CD8-positive, alpha-beta memory T cell (primary cell): Measurements from ENCODE around the gene IFNE. TPM values are rescaled to one million over a fixed set of nuclear protein-coding genes. Genes with fewer than 3 reads are reported as not detected.

Experiments used
- CTCF ChIA-PET: fragments of 350-600 bp; sonication (Branson Sonifier 250); formaldehyde crosslinking; loops from one replicate; lab custom pipeline; 2021; ENCODE audit warnings: antibody characterized with exemption; lab: Charles Lee
- POLR2A ChIA-PET: fragments of 350-600 bp; sonication (Branson Sonifier 250); formaldehyde crosslinking; loops from one replicate; lab custom pipeline; 2021; ENCODE audit warnings: antibody characterized with exemption; lab: Charles Lee
- DNase-seq, 5 donors: peaks; one replicate each; pipeline versions ENCODE4 v3.0.0 to v3.0.0-alpha.2; 2020 to 2022; ENCODE audit warnings: mixed read lengths in 1 of 5
- H3K27ac ChIP-seq: one replicate; pipeline ENCODE4 v1.7.0; 2013; ENCODE audit warnings: low read depth, mild to moderate bottlenecking, low read length, moderate library complexity
- H3K27me3 ChIP-seq: 2 replicates; pipeline ENCODE4 v1.7.0; 2013; ENCODE audit warnings: low read length, mild to moderate bottlenecking; ENCODE audit not compliant: insufficient read depth, poor library complexity, severe bottlenecking
- H3K36me3 ChIP-seq: 2 replicates; pipeline ENCODE4 v1.7.0; 2013; ENCODE audit warnings: mild to moderate bottlenecking, low read length, moderate library complexity; ENCODE audit not compliant: insufficient read depth
- H3K4me1 ChIP-seq: 2 replicates; pipeline ENCODE4 v1.7.0; 2013; ENCODE audit warnings: mild to moderate bottlenecking, low read length, moderate library complexity; ENCODE audit not compliant: insufficient read depth
- H3K4me3 ChIP-seq: 2 replicates; pipeline ENCODE4 v1.7.0; 2013; ENCODE audit warnings: mild to moderate bottlenecking, low read length
- H3K9me3 ChIP-seq: 2 replicates; pipeline ENCODE4 v1.7.0; 2013; ENCODE audit warnings: mild to moderate bottlenecking, low read length
- H3K27ac Mint-ChIP-seq, 8 donors: one replicate each; pipeline ENCODE4 v1.8.0; 2020 to 2021; ENCODE audit warnings: mixed read lengths in 8 of 8, mild to moderate bottlenecking in 6 of 8, inconsistent platforms in 3 of 8, moderate library complexity in 3 of 8
- H3K27me3 Mint-ChIP-seq, 2 donors: one replicate each; pipeline ENCODE4 v1.8.0; 2020 to 2021; ENCODE audit warnings: mixed read lengths in 2 of 2, mild to moderate bottlenecking in 1 of 2, moderate library complexity in 1 of 2
- H3K36me3 Mint-ChIP-seq, 3 donors: one replicate each; pipeline ENCODE4 v1.8.0; 2020 to 2021; ENCODE audit warnings: mixed read lengths in 3 of 3, inconsistent platforms in 1 of 3, mild to moderate bottlenecking in 1 of 3
- H3K4me1 Mint-ChIP-seq, 3 donors: one replicate each; pipeline ENCODE4 v1.8.0; 2020 to 2021; ENCODE audit warnings: mixed read lengths in 3 of 3, inconsistent platforms in 1 of 3, mild to moderate bottlenecking in 1 of 3
- H3K4me3 Mint-ChIP-seq, 7 donors: one replicate each; pipeline ENCODE4 v1.8.0; 2020 to 2021; ENCODE audit warnings: mixed read lengths in 7 of 7, mild to moderate bottlenecking in 6 of 7, moderate library complexity in 4 of 7, inconsistent platforms in 2 of 7
- H3K9me3 Mint-ChIP-seq, 5 donors: one replicate each; pipeline ENCODE4 v1.8.0; 2020 to 2022; ENCODE audit warnings: mixed read lengths in 5 of 5, mild to moderate bottlenecking in 3 of 5, moderate library complexity in 2 of 5, inconsistent platforms in 1 of 5
- polyA plus RNA-seq: library from polyadenylated mRNA; unstranded; fragments of 300-500 nt; fragmentation: Illumina TruSeq; gene quantifications from one replicate; pipeline ENCODE4 v1.2.3, GENCODE V29; 2021
- total RNA-seq, 2 experiments: library from RNA; stranded (reverse); gene quantifications; one replicate each; pipeline ENCODE4 v1.2.3, GENCODE V29; 2021

The IFNE gene, protein sequence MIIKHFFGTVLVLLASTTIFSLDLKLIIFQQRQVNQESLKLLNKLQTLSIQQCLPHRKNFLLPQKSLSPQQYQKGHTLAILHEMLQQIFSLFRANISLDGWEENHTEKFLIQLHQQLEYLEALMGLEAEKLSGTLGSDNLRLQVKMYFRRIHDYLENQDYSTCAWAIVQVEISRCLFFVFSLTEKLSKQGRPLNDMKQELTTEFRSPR
- total RNA-seq (under 1 TPM in 1 of 2 experiments, not detected in 1; 0.15 TPM), polyA plus RNA-seq (not detected)

- Mint-ChIP-seq H3K4me3 (no peak within 1 kb of the TSS), H3K27ac (peak within 1 kb of the TSS in 1 of 8 donors; percentile 11), H3K27me3 (peaks cover 2 to 4% of the 10 kb centered on the region in 2 donors), H3K36me3 (peaks cover 0 to 15% (median 0%) of the 10 kb centered on the region in 3 donors), H3K4me1 (peaks cover 2 to 14% (median 5%) of the 10 kb centered on the region in 3 donors), H3K9me3 (peaks cover 9 to 14% (median 12%) of the 10 kb centered on the region in 5 donors)
- ChIA-PET POLR2A (no interaction called here), CTCF (interaction anchor here (1.3 kb wide), 1 partner anchor 16 kb away, joined by 6 read pairs; no protein-coding TSS in a partner anchor)
- no peaks in the 10 kb centered on the region for H3K36me3 ChIP-seq
- no peak within 1 kb of the TSS for H3K4me3 ChIP-seq
- no peak for DNase-seq
- no peak within 1 kb of the TSS for H3K27ac ChIP-seq
- no peaks in the 10 kb centered on the region for H3K4me1 ChIP-seq
- H3K27me3 ChIP-seq, result no peaks in the 10 kb centered on the region
- no peaks in the 10 kb centered on the region for H3K9me3 ChIP-seq
Observed at GRCh38 chr9:21482213-21482612, at the start of gene IFNE. TSS of gene IFNE (minus strand) at chr9:21482313. CDS start at chr9:21481694, 619 bp downstream.

GRCh38 chr9:21528123-21528808, 46.2 kb upstream of the IFNE start:
- ChIA-PET POLR2A (no interaction called here), CTCF (interaction anchor here (2.1 to 3.0 kb wide), 2 partner anchors 31 to 63 kb away, joined by 5 to 7 read pairs; no protein-coding TSS in a partner anchor)
- no peaks in the 10 kb centered on the region for H3K9me3 Mint-ChIP-seq
- no peak overlapping the region for H3K27ac ChIP-seq
- H3K27me3 Mint-ChIP-seq, result peaks cover 12 to 18% of the 10 kb centered on the region in 2 donors
- no peaks in the 10 kb centered on the region for H3K27me3 ChIP-seq
- H3K4me1 ChIP-seq, result no peaks in the 10 kb centered on the region
- no peak for DNase-seq
- H3K27ac Mint-ChIP-seq, result no peak overlapping the region
- no peak overlapping the region for H3K4me3 Mint-ChIP-seq
- H3K36me3 ChIP-seq, result no peaks in the 10 kb centered on the region
- H3K9me3 ChIP-seq, result no peaks in the 10 kb centered on the region
- peaks cover 0 to 6% (median 2%) of the 10 kb centered on the region in 3 donors for H3K36me3 Mint-ChIP-seq
- peaks cover 5 to 9% (median 7%) of the 10 kb centered on the region in 3 donors for H3K4me1 Mint-ChIP-seq
- no peak overlapping the region for H3K4me3 ChIP-seq

- DNase-seq, result no peak
- no peaks in the 10 kb centered on the region for H3K4me1 ChIP-seq
- Mint-ChIP-seq H3K27ac (peak overlapping the region in 1 of 8 donors; percentile 30), H3K27me3 (peaks cover 12 to 15% of the 10 kb centered on the region in 2 donors), H3K4me1 (peaks cover 5 to 9% (median 7%) of the 10 kb centered on the region in 3 donors), H3K4me3 (no peak overlapping the region), H3K9me3 (no peaks in the 10 kb centered on the region), H3K36me3 (peaks cover 0 to 6% (median 6%) of the 10 kb centered on the region in 3 donors)
- no peaks in the 10 kb centered on the region for H3K9me3 ChIP-seq
- no peaks in the 10 kb centered on the region for H3K27me3 ChIP-seq
- no peaks in the 10 kb centered on the region for H3K36me3 ChIP-seq
- H3K4me3 ChIP-seq, result no peak overlapping the region
- ChIA-PET CTCF (interaction anchor here (2.1 to 3.0 kb wide), 2 partner anchors 32 to 62 kb away, joined by 5 to 7 read pairs; no protein-coding TSS in a partner anchor), POLR2A (no interaction called here)
- H3K27ac ChIP-seq, result no peak overlapping the region
Observed at GRCh38 chr9:21527579-21527978, 45.5 kb upstream of the IFNE start.

- no peaks in the 10 kb centered on the region for H3K9me3 Mint-ChIP-seq
- Histone ChIP-seq H3K36me3 (no peaks in the 10 kb centered on the region), H3K4me3 (no peak overlapping the region), H3K27ac (no peak overlapping the region), H3K27me3 (no peaks in the 10 kb centered on the region), H3K9me3 (no peaks in the 10 kb centered on the region), H3K4me1 (no peaks in the 10 kb centered on the region)
- H3K27me3 Mint-ChIP-seq, result peaks cover 12 to 15% of the 10 kb centered on the region in 2 donors
- H3K27ac Mint-ChIP-seq, result peak overlapping the region in 1 of 8 donors; percentile 57
- ChIA-PET POLR2A (no interaction called here), CTCF (interaction anchor here (0.8 to 0.9 kb wide), 2 partner anchors 9 to 60 kb away, joined by 3 to 4 read pairs; no protein-coding TSS in a partner anchor)
- peaks cover 0 to 22% (median 4%) of the 10 kb centered on the region in 3 donors for H3K36me3 Mint-ChIP-seq
- H3K4me3 Mint-ChIP-seq, result no peak overlapping the region
- DNase-seq, result no peak
- peaks cover 5 to 9% (median 7%) of the 10 kb centered on the region in 3 donors for H3K4me1 Mint-ChIP-seq
Observed at GRCh38 chr9:21525174-21525573, 43.1 kb upstream of the IFNE start.

GRCh38 chr9:21524099-21524830, 42.2 kb upstream of the IFNE start:
- Mint-ChIP-seq H3K36me3 (peaks cover 0 to 22% (median 4%) of the 10 kb centered on the region in 3 donors), H3K4me3 (no peak overlapping the region), H3K4me1 (peaks cover 5 to 9% (median 7%) of the 10 kb centered on the region in 3 donors), H3K27me3 (peaks cover 9 to 15% of the 10 kb centered on the region in 2 donors), H3K9me3 (no peaks in the 10 kb centered on the region), H3K27ac (no peak overlapping the region)
- Histone ChIP-seq H3K4me1 (no peaks in the 10 kb centered on the region), H3K9me3 (no peaks in the 10 kb centered on the region), H3K27me3 (no peaks in the 10 kb centered on the region), H3K4me3 (no peak overlapping the region), H3K27ac (no peak overlapping the region), H3K36me3 (no peaks in the 10 kb centered on the region)
- ChIA-PET POLR2A (no interaction called here), CTCF (interaction anchor here (0.8 kb wide), 1 partner anchor 59 kb away, joined by 3 read pairs; no protein-coding TSS in a partner anchor)
- DNase-seq, result no peak

- H3K4me3 ChIP-seq, result no peak overlapping the region
- ChIA-PET CTCF (interaction anchor here (1.3 kb wide), 1 partner anchor 13 kb away, joined by 3 read pairs; no protein-coding TSS in a partner anchor), POLR2A (no interaction called here)
- Mint-ChIP-seq H3K27ac (no peak overlapping the region), H3K9me3 (no peaks in the 10 kb centered on the region), H3K4me3 (no peak overlapping the region), H3K27me3 (peaks cover 7 to 9% of the 10 kb centered on the region in 2 donors), H3K36me3 (peaks cover 0 to 22% (median 2%) of the 10 kb centered on the region in 3 donors), H3K4me1 (peaks cover 5 to 9% (median 7%) of the 10 kb centered on the region in 3 donors)
- no peaks in the 10 kb centered on the region for H3K4me1 ChIP-seq
- no peaks in the 10 kb centered on the region for H3K36me3 ChIP-seq
- no peak overlapping the region for H3K27ac ChIP-seq
- H3K27me3 ChIP-seq, result no peaks in the 10 kb centered on the region
- H3K9me3 ChIP-seq, result no peaks in the 10 kb centered on the region
- DNase-seq, result no peak
Observed at GRCh38 chr9:21523021-21524014, 41.2 kb upstream of the IFNE start.

DNA sequence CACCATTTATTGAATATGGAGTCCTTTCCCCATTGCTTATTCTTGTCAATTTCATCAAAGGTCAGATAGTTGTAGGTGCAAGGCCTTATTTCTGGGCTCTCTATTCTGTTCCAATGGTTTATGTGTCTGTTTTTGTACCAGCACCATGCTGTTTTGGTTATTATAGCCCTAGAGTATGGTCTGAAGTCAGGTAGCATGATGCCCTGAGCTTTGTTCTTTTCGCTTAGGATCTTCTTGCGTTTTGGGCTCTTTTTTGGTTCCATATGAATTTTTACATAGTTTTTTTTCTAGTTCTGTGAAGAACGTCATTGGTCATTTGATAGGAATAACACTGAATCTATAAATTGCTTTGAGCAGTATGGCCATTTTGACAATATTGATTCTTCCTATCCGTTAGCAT, 40.2 kb upstream of the IFNE start:
- no peaks in the 10 kb centered on the region for H3K9me3 Mint-ChIP-seq
- CTCF ChIA-PET, result interaction anchor here (1.3 kb wide), 1 partner anchor 12 kb away, joined by 3 read pairs; no protein-coding TSS in a partner anchor
- no peak for DNase-seq
- H3K4me1 ChIP-seq, result no peaks in the 10 kb centered on the region
- H3K36me3 ChIP-seq, result no peaks in the 10 kb centered on the region
- no peak overlapping the region for H3K27ac ChIP-seq
- no peak overlapping the region for H3K4me3 ChIP-seq
- POLR2A ChIA-PET, result no interaction called here
- H3K9me3 ChIP-seq, result no peaks in the 10 kb centered on the region
- H3K27me3 Mint-ChIP-seq, result peaks cover 2 to 8% of the 10 kb centered on the region in 2 donors
- no peak overlapping the region for H3K27ac Mint-ChIP-seq
- H3K36me3 Mint-ChIP-seq, result peaks cover 0 to 22% (median 0%) of the 10 kb centered on the region in 3 donors
- no peak overlapping the region for H3K4me3 Mint-ChIP-seq
- H3K27me3 ChIP-seq, result no peaks in the 10 kb centered on the region
- H3K4me1 Mint-ChIP-seq, result peaks cover under 1 to 6% (median 2%) of the 10 kb centered on the region in 3 donors
